NCI-H146 treated with DMSO at 0.1 percent for 48 hours (cell line): ENCODE measurements around the gene PPT1.
A peak's percentile ranks its signal among the peaks of the same experiment; 100 is the strongest.
"Not testable (repeated sequence)": the region's sequence is repeated elsewhere in the genome, so short reads cannot be mapped to it uniquely, and the experiment has no call there.

Source experiments
- DNase-seq: peaks from one replicate; lab custom pipeline; 2025; ENCODE audit not compliant: unreplicated experiment; lab: John Stamatoyannopoulos, UW

The PPT1 gene

DNA sequence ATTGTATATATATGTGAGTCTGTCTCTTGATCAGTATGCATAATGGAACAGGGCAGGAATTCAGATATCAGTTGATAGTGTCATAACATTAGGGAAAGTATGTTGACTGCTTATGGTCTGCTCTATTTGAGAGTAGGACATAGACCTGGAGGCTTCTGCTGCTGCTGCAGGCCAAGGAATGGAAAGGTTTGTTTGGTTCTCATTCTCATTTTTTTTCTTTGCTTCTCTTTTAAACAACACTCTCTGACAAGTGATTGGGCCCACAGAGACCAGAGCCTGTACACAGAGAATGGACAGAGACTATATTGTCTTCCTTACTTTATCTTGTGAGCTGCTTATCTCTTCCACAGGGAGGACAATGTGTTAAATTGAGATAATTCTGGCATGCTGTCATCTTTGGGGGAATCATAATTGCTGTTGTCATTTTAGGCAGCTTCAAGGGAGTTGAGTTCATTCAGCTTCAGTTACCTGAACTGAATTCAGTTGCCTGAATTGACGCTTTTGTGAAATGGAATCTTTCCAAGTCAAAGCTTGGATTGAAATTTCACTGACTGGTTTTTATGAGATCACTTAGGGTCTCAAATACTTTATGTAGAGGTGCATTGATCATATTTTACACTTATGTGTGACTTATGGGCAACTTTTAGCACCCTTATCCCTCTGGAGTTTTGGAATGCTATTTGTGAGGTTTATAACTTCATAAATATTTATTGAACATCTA is 39.6 kb downstream of the PPT1 start:
- DNase-seq: no peak

DNA sequence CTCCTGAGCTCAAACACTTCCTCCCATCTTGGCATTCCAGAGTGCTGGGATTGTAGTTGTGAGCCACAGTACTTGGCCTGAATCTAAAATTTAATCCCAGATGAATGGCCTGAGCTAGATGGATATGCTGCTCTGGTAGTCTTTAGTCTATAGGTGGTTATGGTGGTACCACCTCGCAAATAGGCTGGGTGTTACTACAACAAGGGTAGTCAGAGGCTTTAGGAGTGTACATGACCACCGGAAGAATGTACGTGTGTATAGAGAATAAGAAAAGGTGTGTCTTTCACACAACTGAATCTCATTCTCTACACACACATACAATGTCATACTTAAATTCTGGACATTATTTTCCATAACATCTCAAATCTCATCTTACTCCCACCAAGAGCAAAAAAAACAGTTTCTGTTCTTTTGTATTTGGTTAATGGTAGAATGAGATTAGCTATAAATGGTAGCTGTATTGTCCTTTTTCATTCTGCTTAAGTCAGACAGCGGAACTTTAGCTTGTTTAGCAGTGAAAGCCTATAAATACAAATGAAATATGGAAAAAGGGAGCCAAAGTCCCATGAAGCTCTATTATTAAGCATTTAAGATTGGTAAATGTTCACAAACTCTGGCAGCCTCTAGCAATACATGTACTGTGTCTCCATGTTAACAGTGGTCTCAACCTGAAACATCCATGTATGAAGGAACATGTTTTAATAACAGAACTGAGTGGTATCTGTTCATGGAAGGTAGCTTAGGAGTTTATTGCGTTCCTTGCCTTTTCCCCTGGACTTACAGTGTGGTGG is 40.3 kb downstream of the PPT1 start:
- DNase-seq: no peak

DNA sequence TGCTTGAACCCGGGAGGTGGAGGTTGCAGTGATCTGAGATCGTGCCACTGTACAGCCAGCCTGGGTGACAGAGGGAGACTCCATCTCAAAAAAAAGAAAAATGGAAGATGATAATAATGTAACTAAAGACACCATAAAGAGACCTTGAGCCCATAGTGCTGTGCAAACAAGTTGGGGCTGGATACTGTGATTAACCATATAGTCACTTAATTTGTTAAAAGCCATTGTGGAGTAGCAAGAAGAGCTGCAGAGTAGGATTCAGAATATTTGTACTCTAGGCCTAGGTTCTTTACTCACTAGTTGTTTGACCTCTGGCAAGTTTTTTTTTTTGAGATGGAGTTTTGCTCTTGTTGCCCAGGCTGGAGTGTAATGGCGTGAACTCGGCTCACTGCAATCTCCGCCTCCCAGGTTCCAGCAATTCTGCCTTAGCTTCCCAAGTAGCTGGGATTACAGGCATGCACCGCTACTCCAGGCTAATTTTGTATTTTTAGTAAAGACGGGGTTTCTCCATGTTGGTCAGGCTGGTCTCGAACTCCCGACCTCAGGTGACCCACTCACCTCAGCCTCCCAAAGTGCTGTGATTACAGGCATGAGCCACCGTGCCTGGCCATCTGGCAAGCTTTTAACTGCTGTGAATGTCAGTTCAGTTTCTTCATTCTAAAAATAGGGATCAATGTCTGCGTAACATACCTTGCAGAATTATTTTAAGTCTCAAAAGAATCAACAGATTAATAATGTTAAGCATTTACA is 43.7 kb downstream of the PPT1 start:
- no peak for DNase-seq

- DNase-seq: no peak
These were observed 46.2 kb downstream of the PPT1 start for GRCh38 chr1:40050863-40051262.

DNA sequence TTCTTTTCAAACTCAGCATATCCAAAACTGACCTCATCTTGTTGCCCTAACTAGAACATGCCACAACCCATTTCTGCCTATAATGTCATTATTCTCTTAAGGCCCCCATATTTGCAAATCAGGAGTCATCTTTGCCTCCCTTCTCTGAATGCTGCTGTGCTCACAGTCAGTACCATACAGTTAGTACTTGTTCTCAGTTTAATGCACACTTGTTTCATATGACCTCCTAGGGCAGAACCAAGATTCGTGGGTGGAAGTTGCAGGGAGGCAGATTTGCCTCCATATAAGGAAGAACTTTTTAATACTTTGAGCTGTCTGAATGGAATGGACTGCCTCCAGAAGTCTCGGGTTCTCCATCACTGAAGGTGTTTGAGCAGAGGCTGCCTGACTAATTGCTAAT is 47.3 kb downstream of the PPT1 start:
- DNase-seq: no peak

DNA sequence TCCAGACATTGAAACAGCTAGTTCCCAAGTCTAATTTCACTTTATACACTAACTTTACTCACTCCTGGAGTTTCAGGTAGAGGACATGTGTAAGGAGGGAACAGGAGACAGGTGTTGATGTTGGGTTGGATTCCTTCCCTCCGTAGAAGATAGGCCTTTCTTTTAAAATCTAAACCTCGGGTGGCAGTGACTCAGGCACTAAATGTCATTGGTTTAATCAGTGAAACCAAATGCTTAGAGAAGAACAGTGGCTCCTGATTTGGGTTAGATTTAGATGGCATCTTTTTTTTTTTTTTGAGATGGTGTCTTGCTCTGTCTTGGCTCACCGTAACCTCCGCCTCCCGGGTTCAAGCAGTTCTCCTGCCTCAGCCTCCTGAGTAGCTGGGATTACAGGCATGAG is 49.3 kb downstream of the PPT1 start:
- no peak for DNase-seq

DNA sequence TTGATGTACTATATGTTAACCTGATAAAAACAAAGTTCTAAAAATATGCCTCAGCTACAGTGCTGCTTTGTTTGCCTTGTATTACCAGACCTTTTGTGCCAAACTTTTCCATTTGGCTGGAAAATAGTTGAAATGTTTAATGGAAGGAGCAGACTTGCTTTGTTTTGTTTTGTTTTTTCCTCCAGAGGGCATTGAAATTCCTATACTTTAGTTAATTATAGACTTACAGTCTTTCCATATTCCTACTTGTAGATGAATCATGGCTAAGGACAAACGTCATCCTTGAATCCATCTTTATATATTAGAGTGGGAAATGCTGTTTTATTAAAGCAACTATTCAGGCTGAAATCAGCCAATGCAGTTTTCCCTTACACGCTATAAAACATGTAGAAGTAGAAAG is 49.8 kb downstream of the PPT1 start:
- no peak for DNase-seq

GRCh38 chr1:40045766-40046165 is 51.3 kb downstream of the PPT1 start:
- DNase-seq: no peak

DNA sequence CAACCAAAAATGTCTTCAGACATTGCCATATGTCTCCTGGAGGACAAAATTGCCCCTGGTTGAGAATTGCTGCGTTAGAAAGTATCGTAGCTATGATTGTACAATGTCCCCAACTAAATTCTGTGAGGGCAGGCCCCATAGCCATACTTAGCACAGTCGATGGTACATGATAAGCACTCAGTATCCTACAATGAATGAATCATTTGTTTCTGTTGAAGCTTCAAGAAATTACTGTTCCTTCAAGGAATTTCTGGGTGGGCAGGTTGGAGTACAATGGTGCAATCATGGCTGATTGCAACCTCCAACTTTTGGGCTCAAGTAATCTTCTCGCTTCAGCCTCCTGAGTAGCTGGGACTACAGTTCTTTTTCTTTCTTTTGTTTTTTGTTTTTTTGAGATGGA is 51.9 kb downstream of the PPT1 start:
- DNase-seq: no peak

GRCh38 chr1:40044110-40044509 is 52.9 kb downstream of the PPT1 start:
- DNase-seq: no peak

- DNase-seq: no peak
These were observed 54.7 kb downstream of the PPT1 start for GRCh38 chr1:40042341-40042740.

GRCh38 chr1:40041466-40041838 is 55.6 kb downstream of the PPT1 start:
- no peak for DNase-seq

DNA sequence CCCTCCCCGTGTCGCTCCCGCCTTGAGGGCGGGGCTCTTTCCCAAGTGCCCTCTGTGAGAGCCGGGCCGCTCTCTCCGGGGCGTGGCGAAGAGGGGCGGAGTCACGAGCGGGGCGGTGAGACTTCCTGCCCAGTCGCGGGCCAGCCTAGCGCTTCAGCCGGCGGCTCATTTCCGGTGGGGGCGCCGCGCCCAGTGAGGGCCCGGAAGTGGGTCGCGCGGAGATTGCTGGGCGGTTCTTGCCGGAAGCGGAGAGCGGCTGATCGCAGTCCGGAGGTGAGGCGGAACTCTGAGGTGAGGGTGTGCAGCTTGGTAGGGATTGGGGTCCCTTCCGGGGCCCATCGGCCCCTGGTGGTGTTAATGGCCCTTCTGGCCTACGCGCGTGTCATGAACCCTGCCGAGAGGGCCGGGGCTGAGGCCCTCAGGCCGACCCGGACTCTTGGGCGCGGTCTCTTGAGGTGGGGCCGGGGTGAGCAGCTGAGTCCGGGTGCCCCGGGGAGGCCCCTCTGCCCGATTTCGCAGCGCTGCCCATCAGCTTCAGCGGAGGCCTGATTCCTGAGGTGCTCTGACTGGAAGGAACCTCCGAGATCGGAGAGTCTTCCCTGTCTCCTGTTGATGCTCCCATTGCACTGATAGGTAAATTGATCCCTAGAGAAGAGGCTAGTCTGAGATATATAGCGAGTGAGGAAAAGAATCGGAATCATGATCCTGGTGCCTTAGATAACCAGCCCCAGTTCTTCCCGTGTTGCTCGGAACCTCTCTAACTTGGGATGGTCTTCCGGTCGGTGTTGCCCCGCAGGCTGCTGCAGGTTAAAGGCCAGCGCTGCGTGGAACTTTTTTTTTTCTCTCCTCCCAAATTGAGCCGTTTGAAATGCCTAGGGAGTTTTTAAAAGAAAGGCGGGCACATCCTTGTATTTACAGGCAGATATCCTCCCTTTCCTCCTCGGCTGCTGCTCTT is 56.3 kb downstream of the PPT1 start, which contains the start of gene CAP1:
Gene CAP1 (plus strand): TSS at position 219 of the 955 bp plus-strand sequence. CDS start 18,618 bp downstream, outside the sequence.
- DNase-seq: peak; percentile 83

DNA sequence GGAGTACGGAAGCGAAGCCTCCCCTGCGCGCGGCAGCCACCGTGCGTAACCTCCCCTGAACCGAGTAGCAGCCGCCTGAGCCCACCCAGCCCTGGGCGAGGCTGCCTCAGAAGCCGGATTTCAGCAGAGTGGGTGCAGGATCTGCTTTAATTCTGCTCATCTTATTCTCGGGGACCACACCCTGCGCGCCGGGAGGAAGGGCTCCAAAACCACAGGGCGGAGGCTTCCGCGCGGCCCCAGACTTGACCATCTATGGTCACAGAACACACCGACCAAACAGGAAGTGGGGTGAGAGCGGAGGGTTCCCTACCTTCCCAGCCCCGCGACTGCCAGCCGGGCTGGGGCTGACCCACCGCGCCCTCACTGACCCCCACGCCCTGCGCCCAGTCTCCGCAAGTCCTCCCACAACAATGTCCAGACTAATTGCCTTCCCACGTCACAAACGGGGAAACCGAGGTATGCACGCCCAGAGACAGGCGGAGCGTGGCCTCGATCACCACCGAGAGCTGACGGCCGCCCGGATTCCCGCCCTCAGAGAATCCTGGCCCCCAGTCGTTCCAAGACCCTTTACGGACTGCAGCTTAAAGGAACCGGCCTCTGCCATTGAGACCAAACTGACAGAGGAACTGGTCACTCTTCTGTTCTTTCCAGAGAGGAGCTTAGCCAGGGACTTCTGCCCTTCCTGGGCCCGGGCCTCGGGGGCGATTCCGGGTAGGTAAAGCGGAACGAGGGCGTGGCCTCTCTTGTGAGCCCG is 57.1 kb downstream of the PPT1 start:
- peak; percentile 26 for DNase-seq

DNA sequence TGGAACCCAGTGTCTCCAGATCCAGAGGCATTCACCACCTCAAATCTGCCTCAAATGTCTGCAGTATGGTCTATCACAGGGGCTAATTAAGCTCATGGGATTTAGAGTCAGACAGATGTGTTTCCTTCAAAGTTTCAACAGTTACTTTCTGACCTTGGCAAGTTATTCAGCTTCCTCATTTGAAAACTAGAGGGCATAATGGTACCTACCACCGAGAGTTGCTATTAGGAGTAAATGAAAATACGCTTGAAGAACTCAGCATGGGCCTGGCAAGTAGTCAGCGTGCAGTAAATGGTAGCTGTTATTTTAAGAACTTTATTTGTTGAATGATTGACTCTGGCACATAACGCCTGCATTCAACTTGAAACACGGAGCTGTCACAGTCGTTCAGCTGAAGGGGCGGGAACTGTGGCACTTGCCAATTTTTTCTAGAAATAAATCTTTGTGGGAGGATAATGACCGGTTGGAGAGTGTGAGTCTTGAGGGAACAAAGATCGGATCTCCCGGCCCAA is 57.8 kb downstream of the PPT1 start:
- DNase-seq: no peak

GRCh38 chr1:40038697-40039096 is 58.4 kb downstream of the PPT1 start:
- no peak for DNase-seq

DNA sequence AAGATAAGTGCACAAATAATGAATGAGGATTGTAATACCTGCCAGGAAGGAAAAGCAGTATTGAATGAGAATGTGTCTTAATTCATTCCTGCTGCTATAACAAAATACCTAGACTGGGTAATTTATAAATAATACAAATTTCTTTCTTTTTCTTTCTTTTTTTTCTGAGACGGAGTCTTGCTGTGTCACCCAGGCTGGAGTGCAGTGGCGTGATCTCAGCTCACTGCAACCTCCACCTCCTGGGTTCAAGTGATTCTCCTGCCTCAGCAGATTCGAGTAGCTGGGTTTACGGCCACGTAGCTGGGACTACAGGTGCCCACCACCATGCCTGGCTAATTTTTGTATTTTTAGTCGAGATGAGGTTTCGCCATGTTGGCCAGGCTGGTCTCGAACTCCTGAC is 59.8 kb downstream of the PPT1 start:
- DNase-seq: not testable (repeated sequence)

DNA sequence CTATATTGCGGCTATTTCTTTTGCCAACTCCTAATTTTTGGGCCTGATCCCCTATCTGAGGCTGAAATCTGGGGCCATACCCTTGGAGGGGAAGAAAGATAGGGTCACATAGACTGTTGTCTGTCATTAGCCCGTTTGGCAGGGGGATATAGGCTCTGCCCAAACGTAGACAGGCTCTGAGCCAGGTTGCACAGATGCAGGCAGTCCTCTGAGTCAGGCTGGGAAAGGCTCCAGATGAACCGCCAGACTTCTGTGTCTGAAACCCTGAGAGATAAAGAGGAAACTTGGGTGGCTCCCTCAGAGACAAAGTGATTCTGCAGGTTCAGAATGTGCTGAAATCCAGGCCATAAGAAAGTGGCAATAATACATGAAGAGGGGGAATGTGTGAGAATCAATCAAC is 60.5 kb downstream of the PPT1 start:
- no peak for DNase-seq

DNA sequence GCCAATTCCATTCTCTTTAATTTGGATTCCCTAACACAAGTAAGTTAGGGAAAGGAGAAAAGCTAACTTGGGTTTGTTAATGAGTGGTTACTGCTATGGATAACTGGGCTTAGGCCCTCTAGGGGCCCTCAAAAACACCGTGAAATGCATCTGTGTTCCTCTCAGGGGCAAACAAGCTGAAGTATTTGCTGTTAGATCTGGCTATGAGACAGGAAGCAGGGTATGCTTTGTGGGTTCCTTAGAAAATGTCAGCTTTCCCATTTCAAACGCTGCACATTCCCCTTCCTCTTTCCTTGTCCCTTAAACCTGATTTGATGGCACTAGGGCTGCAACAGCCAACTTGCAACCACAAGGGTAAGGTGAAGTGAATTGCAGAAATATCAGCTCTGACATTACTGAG is 62.2 kb downstream of the PPT1 start:
- no peak for DNase-seq
